GM20000 (cell line): Measurements from ENCODE around the gene ITGA2.
A peak's percentile ranks its signal among the peaks of the same experiment; 100 is the strongest.

Experiments used
- DNase-seq: peaks from one replicate; pipeline ENCODE4 v3.0.0; 2012; ENCODE audit warnings: low spot score
- TF ChIP-seq, protein P1 (sequence below): IDR thresholded peaks from 2 replicates; pipeline ENCODE4 v1.5.1; 2012; ENCODE audit warnings: mild to moderate bottlenecking, control low read depth; ENCODE audit errors: extremely low read depth, missing control alignments

Gene ITGA2

DNA sequence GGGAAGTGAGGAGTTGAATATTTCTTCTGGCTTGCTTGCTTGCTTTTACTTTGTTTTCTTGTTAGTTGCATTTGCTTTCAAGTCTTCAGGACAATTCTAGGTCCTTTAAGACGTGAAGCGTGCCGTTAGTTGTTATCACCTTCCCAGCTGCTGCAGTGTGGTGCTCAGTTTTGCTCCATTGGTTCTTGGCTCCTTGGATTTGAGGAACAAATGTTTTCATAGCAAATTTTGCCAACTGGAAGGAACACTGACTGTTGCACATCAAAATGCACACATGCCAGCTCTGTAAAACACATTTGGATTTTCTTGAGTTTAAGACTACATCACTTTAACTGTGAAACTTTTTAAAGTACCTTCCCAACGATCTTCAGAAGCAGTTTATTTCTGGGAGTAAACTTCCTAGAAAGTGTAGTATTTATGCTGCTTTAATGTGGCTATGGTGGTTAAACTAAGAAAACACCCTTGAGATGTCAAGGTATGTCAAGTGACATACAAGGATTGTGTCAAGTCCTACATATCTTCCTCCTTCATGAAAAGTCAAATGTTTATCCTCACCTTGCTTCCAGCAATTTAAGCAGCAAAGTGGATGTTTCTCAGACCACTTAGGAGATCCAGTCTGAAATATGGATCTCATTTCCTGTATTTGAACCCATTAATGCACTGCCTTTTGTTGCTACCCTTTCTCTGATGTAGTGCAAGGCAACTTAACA lies 95.5 kb downstream of the ITGA2 start:
- TF ChIP-seq, protein P1, sequence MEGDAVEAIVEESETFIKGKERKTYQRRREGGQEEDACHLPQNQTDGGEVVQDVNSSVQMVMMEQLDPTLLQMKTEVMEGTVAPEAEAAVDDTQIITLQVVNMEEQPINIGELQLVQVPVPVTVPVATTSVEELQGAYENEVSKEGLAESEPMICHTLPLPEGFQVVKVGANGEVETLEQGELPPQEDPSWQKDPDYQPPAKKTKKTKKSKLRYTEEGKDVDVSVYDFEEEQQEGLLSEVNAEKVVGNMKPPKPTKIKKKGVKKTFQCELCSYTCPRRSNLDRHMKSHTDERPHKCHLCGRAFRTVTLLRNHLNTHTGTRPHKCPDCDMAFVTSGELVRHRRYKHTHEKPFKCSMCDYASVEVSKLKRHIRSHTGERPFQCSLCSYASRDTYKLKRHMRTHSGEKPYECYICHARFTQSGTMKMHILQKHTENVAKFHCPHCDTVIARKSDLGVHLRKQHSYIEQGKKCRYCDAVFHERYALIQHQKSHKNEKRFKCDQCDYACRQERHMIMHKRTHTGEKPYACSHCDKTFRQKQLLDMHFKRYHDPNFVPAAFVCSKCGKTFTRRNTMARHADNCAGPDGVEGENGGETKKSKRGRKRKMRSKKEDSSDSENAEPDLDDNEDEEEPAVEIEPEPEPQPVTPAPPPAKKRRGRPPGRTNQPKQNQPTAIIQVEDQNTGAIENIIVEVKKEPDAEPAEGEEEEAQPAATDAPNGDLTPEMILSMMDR, result no peak
- no peak for DNase-seq

DNA sequence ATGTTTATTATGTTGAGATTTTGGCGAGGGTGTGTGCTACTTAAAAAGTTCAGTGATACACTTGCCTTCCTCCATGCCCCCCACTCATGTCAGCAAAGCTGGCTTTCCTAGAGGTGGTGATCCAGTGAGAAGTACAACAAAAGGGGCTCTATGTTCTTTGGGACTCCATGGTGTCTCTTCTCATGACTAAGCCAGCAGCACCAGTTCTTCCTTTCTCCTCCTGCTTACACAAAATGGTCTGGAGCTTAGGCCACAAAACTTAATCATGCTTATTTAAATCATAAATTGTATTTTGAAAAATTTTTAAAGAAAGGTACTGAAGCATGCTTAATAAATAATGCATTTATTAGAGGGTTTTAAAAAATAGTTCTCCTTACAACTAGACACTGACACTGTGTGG lies 98.0 kb downstream of the ITGA2 start:
- no peak for DNase-seq
- TF ChIP-seq, protein P1, result no peak

DNA sequence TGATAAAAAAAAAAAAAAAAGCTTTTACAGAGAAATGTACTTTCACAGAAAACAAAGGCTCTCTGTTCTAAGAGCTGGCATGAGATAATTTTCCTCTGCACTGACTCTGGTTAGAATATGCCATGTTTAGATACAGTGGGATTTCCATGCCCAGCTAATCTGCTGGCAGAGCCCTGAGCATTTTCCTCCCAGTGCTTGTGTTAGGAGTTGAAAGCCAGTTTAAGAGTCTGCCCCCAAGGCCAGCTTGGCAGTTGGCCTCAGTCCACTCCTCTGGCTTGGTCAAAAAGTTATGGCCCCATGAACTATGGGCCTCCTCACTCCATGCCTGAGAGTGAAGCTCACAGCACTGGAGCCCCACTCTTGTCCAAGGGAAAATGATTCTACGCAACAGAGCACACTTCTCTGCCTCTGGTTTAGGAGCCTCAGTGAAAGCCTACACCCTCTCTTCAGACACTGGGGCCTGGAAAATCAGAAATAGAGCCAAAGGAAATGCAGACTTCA lies 98.5 kb downstream of the ITGA2 start:
- TF ChIP-seq, protein P1, result no peak
- no peak for DNase-seq

DNA sequence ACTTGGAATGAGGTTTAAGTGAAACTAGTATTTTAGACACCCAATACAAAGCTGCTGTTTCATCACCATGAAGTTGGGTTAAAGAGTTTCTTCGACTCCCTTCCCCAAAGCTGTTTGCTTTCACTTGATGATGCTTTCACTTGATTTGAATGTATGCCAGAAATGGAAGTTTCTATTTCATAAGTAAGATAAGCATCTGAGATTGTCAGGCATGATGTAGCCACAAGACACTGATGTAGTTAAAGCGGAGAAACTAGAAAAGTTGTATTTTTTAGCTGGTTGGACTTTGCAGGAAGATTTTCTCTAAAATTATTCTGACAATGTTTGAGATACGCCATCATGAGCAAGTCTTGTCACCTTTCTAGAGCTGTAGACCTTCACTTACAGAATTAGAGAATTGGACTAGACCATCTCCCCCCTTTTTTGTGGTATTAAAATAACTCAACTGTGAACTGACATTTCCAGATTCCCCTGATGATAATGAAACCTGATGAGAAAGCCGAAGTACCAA lies 100.4 kb downstream of the ITGA2 start:
- TF ChIP-seq, protein P1, result no peak
- peak; percentile 18 for DNase-seq

DNA sequence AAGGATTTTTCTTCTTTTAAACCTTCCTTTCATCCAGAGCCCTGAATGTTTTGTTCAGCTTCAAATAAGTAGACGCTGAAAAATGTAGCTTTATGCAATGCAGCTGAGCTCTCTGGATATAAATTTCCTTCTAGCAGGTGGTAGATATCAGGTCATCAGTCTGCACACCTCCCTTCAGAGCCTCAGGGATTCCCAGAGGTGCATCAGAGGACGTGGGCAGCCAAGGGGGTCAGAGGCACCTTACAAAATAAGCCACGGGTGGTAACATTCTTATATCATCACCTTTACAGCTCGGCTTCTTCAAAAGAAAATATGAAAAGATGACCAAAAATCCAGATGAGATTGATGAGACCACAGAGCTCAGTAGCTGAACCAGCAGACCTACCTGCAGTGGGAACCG lies 101.1 kb downstream of the ITGA2 start:
- TF ChIP-seq, protein P1, result no peak
- no peak for DNase-seq

DNA sequence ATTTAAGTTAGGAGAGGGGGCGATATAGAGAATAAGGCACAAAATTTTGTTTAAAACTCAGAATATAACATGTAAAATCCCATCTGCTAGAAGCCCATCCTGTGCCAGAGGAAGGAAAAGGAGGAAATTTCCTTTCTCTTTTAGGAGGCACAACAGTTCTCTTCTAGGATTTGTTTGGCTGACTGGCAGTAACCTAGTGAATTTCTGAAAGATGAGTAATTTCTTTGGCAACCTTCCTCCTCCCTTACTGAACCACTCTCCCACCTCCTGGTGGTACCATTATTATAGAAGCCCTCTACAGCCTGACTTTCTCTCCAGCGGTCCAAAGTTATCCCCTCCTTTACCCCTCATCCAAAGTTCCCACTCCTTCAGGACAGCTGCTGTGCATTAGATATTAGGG lies 102.1 kb downstream of the ITGA2 start:
- DNase-seq, result no peak
- TF ChIP-seq, protein P1, result no peak

DNA sequence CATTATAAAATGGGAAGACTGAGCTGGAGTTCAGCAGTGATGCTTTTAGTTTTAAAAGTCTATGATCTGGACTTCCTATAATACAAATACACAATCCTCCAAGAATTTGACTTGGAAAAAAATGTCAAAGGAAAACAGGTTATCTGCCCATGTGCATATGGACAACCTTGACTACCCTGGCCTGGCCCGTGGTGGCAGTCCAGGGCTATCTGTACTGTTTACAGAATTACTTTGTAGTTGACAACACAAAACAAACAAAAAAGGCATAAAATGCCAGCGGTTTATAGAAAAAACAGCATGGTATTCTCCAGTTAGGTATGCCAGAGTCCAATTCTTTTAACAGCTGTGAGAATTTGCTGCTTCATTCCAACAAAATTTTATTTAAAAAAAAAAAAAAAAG lies 103.1 kb downstream of the ITGA2 start:
- no peak for DNase-seq
- TF ChIP-seq, protein P1, result no peak
